VCaP (cell line): ENCODE results near the gene TPRN.

Experiments
- H3K27ac ChIP-seq: fragments of 450-650 bp; 2 replicates; pipeline ENCODE4 v1.5.1; 2017
- CTCF ChIP-seq: fragments of 450-650 bp; conservative IDR thresholded peaks from 2 replicates; pipeline ENCODE4 v1.5.1; 2017; ENCODE audit warnings: mild to moderate bottlenecking, moderate library complexity

The TPRN gene

DNA sequence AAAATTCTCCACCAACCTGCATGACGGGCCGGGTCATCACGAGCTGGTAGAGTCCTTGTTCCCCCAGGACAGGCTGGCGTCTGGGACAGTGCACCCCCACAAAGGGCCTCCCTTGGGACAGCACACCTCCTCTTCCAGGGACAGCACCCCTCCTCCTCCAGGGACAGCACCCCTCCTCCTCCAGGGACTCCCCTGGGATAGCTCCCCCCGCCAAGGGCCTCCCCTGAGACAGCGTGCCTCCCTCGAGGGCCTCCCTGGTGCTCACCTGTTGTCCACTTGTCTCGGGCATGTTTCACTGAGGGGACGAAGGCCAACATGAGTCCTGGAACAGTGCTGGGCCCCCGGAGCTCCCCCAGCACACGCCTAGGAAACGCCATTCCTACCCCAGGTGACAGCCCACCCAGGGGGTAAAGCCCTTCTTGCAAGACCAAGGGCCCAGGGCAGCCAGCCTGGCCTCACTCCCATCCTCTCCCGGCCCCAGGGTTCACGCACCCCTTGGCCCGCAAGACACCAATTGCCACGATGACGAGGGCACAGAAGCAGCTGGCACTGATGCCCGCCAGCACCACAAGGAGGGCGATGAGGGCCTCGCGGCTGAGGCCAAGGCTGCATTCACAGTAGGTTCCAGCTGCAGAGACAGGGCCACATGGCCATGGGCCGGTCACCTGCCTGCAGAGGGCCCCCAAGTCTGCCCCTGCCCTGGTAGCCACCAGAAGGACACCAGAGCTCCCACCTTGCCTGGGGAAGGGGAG lies 29.2 kb downstream of the TPRN start:
- no peak for TF ChIP-seq CTCF
- H3K27ac ChIP-seq = peak overlapping the region; percentile 100

- TF ChIP-seq CTCF = no peak
- H3K27ac ChIP-seq = peak overlapping the region; percentile 100
These were observed 29.9 kb downstream of the TPRN start for GRCh38 chr9:137170486-137171148.

GRCh38 chr9:137169896-137170358 lies 30.6 kb downstream of the TPRN start, which contains the start of gene LRRC26:
LRRC26 (minus strand) TSS chr9:137170051; CDS start chr9:137169943, 108 bp downstream.
- H3K27ac ChIP-seq = peak within 1 kb of the TSS; percentile 100
- TF ChIP-seq CTCF = no peak

DNA sequence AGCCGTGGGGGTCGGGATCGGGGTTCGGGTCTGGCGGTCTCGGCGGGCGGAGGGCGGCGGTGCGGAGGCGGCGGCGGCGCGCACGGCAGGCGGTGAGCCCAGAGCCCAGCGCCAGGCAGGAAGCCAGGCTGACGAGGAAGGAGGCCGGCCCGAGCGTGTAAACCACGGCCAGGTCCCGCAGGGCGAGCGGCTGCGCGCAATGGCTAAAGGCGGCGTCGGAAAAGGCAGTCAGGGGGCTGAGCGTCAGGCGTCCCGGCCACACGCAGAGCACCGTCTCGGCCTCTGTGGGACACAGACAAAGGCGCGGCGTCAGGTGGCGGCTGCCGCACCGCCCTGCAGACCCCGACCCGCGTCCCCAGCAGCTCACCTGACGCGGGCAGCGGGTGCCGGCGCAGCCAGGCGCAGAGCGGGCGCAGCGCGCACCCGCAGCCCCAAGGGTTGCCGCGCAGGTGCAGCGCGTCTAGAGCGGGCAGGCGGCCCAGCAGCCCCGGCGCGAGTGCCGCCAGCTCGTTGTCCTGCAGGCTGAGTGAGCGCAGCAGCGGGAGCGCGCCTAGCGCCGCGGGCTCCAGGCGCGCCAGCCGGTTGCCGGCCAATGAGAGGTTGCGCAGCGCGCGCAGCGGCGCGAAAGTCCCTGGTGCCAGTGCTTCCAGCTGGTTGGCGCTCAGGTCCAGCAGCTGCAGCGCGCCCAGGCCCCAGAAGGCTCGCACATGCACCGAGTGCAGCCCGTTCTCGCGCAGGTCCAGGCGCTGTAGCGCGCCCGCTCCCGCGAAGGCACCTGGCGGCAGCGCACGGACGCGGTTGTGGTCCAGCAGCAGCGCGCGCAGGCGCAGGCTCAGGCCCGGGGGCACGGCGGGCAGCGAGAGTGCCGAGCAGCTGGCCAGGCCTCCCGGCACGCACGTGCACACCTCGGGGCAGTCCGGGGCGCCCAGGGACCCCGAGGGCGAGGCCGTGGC lies 31.4 kb downstream of the TPRN start:
- H3K27ac ChIP-seq = peak overlapping the region; percentile 100

DNA sequence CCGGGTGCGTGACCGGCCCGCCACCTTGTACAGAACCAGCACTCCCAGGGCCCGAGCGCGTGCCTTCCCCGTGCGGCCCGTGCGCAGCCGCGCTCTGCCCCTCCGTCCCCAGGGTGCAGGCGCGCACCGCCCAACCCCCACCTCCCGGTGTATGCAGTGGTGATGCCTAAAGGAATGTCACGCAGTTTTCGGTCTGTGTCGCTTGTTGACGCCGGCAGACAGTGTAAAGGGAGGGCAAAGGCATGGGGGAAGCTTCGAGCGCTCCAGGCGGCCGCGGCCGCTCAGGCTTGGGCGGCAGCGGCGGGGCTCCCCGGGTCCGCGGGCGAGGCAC lies 32.0 kb downstream of the TPRN start:
- no peak for TF ChIP-seq CTCF
- peak overlapping the region; percentile 100 for H3K27ac ChIP-seq

More for the DNA sequence above, 31.4 kb downstream of the TPRN start:
- TF ChIP-seq CTCF = no peak

- no peak for TF ChIP-seq CTCF
- peak overlapping the region; percentile 100 for H3K27ac ChIP-seq
These were observed 32.6 kb downstream of the TPRN start for GRCh38 chr9:137167747-137168572.
